ENCODE data around the gene CPEB4. TPM values are rescaled to one million over a fixed set of nuclear protein-coding genes. Genes with fewer than 3 reads are reported as not detected.

CPEB4 gene
- total and polyA plus RNA-seq, 9 of the 15 experiments (the other 6 are each of a cell fraction or from before 2014, with no cell fraction given) = 7.4 to 21.3 (median 12.4) TPM

GRCh38 chr5:173839117-173839713 lies 48.9 kb upstream of the CPEB4 start (continued):
- TF ChIP-seq ZNF395 (CRISPR knock-in tag; IDR thresholded peaks at IDR 0.05) (peak; percentile 95), ZNF318 (IDR thresholded peaks at IDR 0.05; ENCODE audit: borderline replicate concordance in 1 of 2, low read depth in 1 of 2) (peak in 1 of 2 experiments; percentile 81; a peak in 2 of 4 replicates), ETV6 (IDR thresholded peaks at IDR 0.05; ENCODE audit: borderline replicate concordance in 1 of 2, low read depth in 2 of 2, low read length in 1 of 2) (peak in 1 of 2 experiments; percentile 81; a peak in 1 of 4 replicates), ETV6 (CRISPR knock-in tag; IDR thresholded peaks at IDR 0.05; ENCODE audit: borderline replicate concordance) (no peak), ATF7 (IDR thresholded peaks at IDR 0.05) (peak; percentile 90), PML (IDR thresholded peaks at IDR 0.05; ENCODE audit: low read length) (peak; percentile 98), SRF (CRISPR knock-in tag; IDR thresholded peaks at IDR 0.05) (0 out of 4 replicates have a peak, but pooled peaks of 1 of the 2 experiments have one; percentile 61), VEZF1 (CRISPR knock-in tag; IDR thresholded peaks at IDR 0.05) (peak; percentile 86), KHSRP (IDR thresholded peaks at IDR 0.05) (peak; percentile 75), TBP (optimal IDR thresholded peaks at IDR 0.05; ENCODE audit: low read depth, low read length) (no peak), CREB3L1 (IDR thresholded peaks at IDR 0.05; ENCODE audit: borderline replicate concordance, low read depth) (peak; percentile 68; the same call in 1 of the 2 replicates), IRF9 (tag; IDR thresholded peaks at IDR 0.05) (no peak), ZNF143 (CRISPR knock-in tag; IDR thresholded peaks at IDR 0.05) (no peak)
